ENCODE data around the gene CTDSPL. TPM values are rescaled to one million over a fixed set of nuclear protein-coding genes. Genes with fewer than 3 reads are reported as not detected.
A peak's percentile ranks its signal among the peaks of the same experiment; 100 is the strongest.

CTDSPL gene
- total RNA-seq, 3 donors from 2014 or later (not counting 1 experiment from before 2014, with no cell fraction given) = 0.50 to 3.4 (median 1.8) TPM

DNA sequence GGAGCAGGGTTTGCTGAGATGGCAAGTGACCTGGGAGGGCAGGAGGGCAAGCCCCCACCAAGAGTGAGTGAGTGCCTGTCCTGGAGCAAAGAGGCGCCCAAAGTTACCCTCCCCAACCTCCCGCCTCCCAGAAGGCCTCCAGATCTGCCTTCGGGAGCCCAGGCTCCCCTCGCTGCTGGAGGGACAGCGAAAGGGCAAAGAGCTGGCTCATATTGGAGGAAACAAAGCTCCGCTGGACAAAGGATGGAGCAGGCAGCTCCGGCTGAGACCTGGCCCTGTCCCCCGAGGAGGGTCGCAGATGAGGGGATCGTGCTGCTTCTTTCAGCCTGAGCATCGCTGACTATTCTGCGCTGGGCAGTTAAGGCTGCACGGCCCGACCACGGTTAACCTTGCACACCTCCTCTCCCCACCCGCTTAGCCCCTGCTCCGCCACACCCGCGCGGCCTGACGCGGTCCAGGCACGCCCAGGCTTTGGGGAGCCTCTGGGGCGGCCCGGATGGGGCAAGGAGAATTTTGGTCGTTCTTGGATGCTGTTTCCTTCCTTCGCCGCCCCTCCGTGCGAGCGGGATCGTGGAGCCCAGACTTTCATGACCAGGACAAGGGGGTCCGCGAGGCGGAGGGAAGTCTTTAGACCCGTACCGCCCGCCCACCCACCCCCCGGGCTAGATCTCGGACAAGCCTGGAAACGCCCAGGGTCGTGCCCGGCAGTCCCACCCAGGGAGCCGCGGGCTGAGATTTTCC is 167.1 kb downstream of the CTDSPL start:
- Mint-ChIP-seq H3K27me3 (ENCODE audit: low read depth in 2 of 2) (peaks cover 14% of the 10 kb centered on the region in 2 donors), H3K36me3 (no peaks in the 10 kb centered on the region), H3K4me3 (peak overlapping the region; percentile 80), H3K9me3 (no peaks in the 10 kb centered on the region), H3K4me1 (peaks cover 19 to 37% of the 10 kb centered on the region in 2 donors), H3K27ac (peak overlapping the region in 1 of 2 donors; percentile 42)
- peaks cover 45% of the 10 kb centered on the region for H3K4me1 ChIP-seq (ENCODE audit: control insufficient read depth, insufficient read depth, low read length)
- DNase-seq (no peak), ATAC-seq (no peak)
- 40% methylated on average over 45 of the region's 45 CpGs for WGBS (ENCODE audit: insufficient coverage)
- H3K36me3 ChIP-seq (ENCODE audit: control insufficient read depth, insufficient read depth, low read length) = no peaks in the 10 kb centered on the region
- peaks cover 20% of the 10 kb centered on the region for H3K27me3 ChIP-seq (ENCODE audit: control insufficient read depth, insufficient read depth, low read length)
- TF ChIP-seq, protein P1, sequence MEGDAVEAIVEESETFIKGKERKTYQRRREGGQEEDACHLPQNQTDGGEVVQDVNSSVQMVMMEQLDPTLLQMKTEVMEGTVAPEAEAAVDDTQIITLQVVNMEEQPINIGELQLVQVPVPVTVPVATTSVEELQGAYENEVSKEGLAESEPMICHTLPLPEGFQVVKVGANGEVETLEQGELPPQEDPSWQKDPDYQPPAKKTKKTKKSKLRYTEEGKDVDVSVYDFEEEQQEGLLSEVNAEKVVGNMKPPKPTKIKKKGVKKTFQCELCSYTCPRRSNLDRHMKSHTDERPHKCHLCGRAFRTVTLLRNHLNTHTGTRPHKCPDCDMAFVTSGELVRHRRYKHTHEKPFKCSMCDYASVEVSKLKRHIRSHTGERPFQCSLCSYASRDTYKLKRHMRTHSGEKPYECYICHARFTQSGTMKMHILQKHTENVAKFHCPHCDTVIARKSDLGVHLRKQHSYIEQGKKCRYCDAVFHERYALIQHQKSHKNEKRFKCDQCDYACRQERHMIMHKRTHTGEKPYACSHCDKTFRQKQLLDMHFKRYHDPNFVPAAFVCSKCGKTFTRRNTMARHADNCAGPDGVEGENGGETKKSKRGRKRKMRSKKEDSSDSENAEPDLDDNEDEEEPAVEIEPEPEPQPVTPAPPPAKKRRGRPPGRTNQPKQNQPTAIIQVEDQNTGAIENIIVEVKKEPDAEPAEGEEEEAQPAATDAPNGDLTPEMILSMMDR (IDR thresholded peaks at IDR 0.05) = no peak
- H3K27ac ChIP-seq (ENCODE audit: low read length) = no peak overlapping the region
- H3K9me3 ChIP-seq (ENCODE audit: control insufficient read depth, insufficient read depth, low read length) = no peaks in the 10 kb centered on the region
- intact Hi-C loops (cut with micrococcal nuclease) = no loop called here
- peak overlapping the region; percentile 30 for H3K4me3 ChIP-seq (ENCODE audit: low read length)

DNA sequence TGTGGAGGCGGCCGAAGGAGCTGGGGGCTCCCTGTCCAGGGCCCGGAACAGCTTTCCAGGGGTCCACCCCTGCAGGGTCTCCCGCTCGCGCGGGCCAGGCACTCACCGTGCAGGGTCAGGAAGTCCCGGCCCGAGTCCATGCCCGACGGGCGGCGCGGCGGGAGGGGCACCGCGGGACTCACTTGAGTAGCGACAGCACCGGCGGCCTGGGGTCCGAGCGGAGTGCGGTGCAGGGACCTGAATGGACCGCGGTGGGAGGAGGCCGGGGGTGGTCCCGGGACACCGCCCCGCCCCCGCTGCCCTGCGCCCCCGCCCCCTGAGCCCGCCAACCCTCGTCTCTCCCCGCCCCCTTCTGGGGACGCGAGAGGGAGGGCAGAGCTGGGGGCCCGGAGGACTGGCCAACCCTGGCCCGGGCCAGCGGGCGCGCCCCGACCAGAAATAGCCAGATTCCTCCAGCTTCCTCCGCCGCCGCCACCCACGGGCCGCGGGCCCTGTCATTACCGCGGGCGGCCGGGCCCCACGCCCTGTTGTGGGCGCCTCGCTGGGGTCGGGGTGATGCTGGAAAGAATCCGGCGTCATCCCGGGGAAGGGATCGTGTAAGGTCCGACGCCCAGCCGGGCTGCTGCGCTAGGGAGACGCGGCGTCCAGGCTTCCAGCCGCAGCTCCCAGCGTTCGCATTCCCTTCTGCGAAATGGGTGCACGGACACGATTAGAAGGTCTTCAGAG is 167.9 kb downstream of the CTDSPL start, which contains the start of gene PLCD1:
TSS of gene PLCD1 (minus strand) at position 243 of the 726 bp plus-strand sequence. CDS start at position 140, 103 bp downstream.
- no peaks in the 10 kb centered on the region for H3K9me3 Mint-ChIP-seq
- peak in 1 of 3 donors; percentile 6 for ATAC-seq
- H3K36me3 Mint-ChIP-seq = no peaks in the 10 kb centered on the region

DNA sequence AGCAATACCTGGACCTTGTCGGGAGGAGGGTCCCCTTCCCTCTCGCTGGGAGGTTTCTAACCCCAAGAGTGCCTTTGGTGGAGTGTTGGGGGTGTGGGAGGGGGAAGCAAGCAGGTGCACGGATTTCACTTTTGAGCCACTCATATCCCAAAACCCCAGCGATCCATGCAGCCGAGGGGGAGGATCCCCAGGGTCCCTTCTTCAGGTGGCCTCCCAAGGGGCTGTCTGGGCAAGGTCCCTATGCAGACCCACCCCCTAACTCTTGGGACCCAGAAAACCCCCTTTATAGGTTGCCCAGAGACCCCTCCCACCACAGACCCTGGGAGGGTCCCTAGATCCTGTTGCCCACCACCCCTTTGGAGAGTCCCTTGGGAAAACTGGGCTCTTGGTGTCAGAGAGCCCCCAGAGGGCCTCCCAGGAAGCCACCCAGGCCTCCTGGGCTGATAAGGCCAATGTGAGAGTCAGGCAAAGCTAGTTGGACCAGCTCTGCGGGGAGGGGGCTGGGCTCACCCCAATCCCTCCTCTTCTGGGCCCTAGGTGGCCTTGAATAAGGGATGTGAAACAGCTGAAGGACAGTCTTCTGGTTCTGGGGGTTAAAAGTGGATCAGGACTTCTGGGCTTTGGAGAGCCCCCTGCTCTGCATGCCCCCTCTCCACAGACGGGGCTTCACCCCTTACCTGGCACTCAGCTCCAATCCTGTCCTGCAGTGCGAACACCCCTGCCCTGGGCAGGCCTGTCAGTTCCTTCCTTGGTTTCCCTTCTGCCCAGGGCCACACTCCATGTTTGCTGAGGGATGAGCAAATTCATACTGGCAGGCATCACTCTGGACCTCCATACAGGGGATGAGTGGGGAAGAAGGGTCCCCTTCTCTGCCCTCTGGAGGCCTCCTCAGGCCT is 168.7 kb downstream of the CTDSPL start:
- peak overlapping the region; percentile 78 for H3K4me3 Mint-ChIP-seq
- Histone ChIP-seq H3K36me3 (ENCODE audit: control insufficient read depth, insufficient read depth, low read length) (no peaks in the 10 kb centered on the region), H3K4me1 (ENCODE audit: control insufficient read depth, insufficient read depth, low read length) (peaks cover 37% of the 10 kb centered on the region), H3K27me3 (ENCODE audit: control insufficient read depth, insufficient read depth, low read length) (peaks cover 20% of the 10 kb centered on the region), H3K4me3 (ENCODE audit: low read length) (peak overlapping the region; percentile 30), H3K9me3 (ENCODE audit: control insufficient read depth, insufficient read depth, low read length) (no peaks in the 10 kb centered on the region), H3K27ac (ENCODE audit: low read length) (no peak overlapping the region)
- H3K36me3 Mint-ChIP-seq = no peaks in the 10 kb centered on the region
- TF ChIP-seq, protein P1 (IDR thresholded peaks at IDR 0.05) = no peak
- ATAC-seq = no peak
- H3K4me1 Mint-ChIP-seq = peaks cover 13 to 21% of the 10 kb centered on the region in 2 donors
- DNase-seq = no peak
- peaks cover 14 to 18% of the 10 kb centered on the region in 2 donors for H3K27me3 Mint-ChIP-seq (ENCODE audit: low read depth in 2 of 2)
- peak overlapping the region; percentile 61 to 80 for H3K27ac Mint-ChIP-seq
- intact Hi-C loops (cut with micrococcal nuclease) = no loop called here
- WGBS (ENCODE audit: insufficient coverage) = 65% methylated on average over 8 of the region's 8 CpGs
- no peaks in the 10 kb centered on the region for H3K9me3 Mint-ChIP-seq

More for the DNA sequence above, 167.9 kb downstream of the CTDSPL start, which contains the start of gene PLCD1:
- intact Hi-C loops (cut with micrococcal nuclease) = no loop called here
- H3K27me3 ChIP-seq (ENCODE audit: control insufficient read depth, insufficient read depth, low read length) = peaks cover 20% of the 10 kb centered on the region
- H3K4me3 ChIP-seq (ENCODE audit: low read length) = peak within 1 kb of the TSS; percentile 30
- peaks cover 17 to 29% of the 10 kb centered on the region in 2 donors for H3K4me1 Mint-ChIP-seq
- H3K9me3 ChIP-seq (ENCODE audit: control insufficient read depth, insufficient read depth, low read length) = no peaks in the 10 kb centered on the region
- peak; percentile 43 to 61 for DNase-seq
- no peaks in the 10 kb centered on the region for H3K36me3 ChIP-seq (ENCODE audit: control insufficient read depth, insufficient read depth, low read length)
- TF ChIP-seq, protein P1 (IDR thresholded peaks at IDR 0.05) = no peak
- peaks cover 14 to 16% of the 10 kb centered on the region in 2 donors for H3K27me3 Mint-ChIP-seq (ENCODE audit: low read depth in 2 of 2)
- H3K4me1 ChIP-seq (ENCODE audit: control insufficient read depth, insufficient read depth, low read length) = peaks cover 39% of the 10 kb centered on the region
- H3K27ac Mint-ChIP-seq = peak within 1 kb of the TSS in 1 of 2 donors; percentile 80
- peak within 1 kb of the TSS; percentile 80 for H3K4me3 Mint-ChIP-seq
- H3K27ac ChIP-seq (ENCODE audit: low read length) = no peak within 1 kb of the TSS
- WGBS (ENCODE audit: insufficient coverage) = 4% methylated on average over 75 of the region's 75 CpGs
